ENCODE results near the gene CDK6.

Gene CDK6

DNA sequence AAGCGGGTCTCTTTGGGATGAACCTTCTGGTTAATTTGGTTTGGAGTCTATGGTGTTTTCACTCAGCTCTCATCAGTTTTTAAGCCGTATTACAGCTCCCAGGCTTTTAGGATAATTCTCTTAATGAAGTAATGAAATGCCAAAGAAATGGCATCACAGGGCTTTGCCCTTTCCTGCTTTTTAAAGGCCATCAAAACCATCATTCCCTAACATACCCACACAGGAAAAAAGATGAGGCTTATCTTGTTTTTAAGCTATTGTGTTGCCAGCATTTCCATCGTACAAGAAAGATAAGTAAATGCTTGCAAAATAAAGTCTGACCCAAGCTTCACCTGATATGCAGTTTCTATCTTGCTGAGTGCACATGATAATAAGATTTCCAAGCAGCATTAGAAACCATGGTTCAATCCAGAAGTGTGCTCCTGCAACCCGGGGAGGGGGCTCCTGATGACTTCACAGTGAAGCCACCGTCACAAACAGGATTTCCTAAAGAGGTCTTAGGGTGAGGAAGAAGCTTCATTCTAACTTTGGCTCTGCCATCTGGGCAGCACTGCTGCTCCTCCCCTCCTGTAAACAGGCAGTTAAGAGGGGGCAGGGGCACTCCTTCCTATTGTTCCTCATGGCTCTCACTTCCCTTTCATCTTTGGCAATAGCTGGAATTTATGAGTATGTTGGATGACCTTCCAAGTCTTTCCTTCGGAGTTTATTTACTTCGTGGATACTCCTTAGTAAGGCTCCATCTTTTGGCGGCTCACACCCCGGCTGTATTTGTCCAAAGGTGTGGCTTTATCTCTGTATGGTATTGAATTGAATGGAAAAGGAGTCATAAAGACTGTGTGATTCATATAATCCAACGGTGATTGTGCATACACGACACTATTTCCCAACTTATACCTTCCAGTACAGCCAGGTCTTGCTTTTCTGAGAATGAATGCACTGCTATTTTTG, 191.0 kb downstream of the CDK6 start:
- DNase-seq (ENCODE audit: low read depth in 2 of 2): no peak

DNA sequence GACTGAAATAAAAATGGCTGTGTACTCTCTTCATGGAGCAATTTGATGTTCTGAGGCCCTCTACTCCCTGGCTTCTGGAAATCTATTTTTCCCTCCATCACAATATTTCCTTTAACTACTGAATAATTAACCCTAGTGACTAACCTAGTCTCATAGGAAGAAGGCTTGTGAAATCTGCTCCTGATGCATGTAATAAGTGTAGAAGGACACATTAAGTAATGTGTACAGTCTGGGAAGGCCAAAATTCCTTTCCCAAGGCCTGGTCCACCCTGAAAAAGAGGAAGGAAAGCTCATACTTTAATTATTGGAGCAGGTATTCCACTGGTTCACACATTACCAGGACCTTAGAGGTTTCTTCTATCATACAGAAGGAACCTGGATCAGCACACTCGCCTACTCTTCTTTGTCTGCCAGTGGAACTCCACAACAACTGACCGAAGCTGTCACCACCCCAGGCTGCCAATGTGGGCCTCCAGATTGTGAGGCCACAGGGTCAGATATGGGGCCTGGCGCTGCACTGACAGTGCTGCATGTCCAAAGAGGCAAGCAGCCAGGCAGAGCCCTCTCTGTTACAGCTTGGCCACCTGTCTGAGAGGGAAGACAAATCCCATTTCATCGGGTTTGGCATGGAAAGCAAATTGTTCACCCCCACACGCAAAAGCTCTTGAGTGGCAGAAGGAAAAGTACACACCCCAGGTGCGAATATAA, 191.8 kb downstream of the CDK6 start:
- DNase-seq (ENCODE audit: low read depth in 2 of 2): no peak

GRCh38 chr7:92643821-92644220, 192.6 kb downstream of the CDK6 start:
- DNase-seq (ENCODE audit: low read depth in 2 of 2): no peak

GRCh38 chr7:92641921-92642511, 194.4 kb downstream of the CDK6 start:
- DNase-seq (ENCODE audit: low read depth in 2 of 2): peak in 1 of 2 donors; percentile 52

DNA sequence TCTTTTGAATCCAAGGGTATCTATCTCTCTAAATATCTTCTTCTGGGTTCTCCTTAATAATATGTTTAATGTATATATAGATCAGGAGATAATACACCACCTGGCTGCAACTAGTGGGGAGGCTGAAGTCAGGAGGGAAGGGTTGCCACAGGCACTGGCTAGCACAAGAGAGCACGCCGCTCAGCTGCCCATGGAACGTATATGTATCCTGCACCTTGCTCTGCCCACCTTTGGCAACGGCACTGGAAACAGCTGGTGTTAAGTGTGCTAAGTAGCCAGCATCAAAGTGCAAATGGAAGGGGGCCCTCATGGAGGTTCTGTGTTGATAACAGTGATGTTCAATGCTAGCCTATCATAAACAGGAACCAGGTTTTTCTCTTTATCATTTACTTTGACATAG, 196.4 kb downstream of the CDK6 start:
- DNase-seq (ENCODE audit: low read depth in 2 of 2): no peak

- DNase-seq (ENCODE audit: low read depth in 2 of 2): no peak
Observed at GRCh38 chr7:92639213-92639896, 197.0 kb downstream of the CDK6 start.

- no peak for DNase-seq (ENCODE audit: low read depth in 2 of 2)
Observed at GRCh38 chr7:92636018-92636560, 200.3 kb downstream of the CDK6 start.

- no peak for DNase-seq (ENCODE audit: low read depth in 2 of 2)
Observed at GRCh38 chr7:92635538-92635937, 200.8 kb downstream of the CDK6 start.

DNA sequence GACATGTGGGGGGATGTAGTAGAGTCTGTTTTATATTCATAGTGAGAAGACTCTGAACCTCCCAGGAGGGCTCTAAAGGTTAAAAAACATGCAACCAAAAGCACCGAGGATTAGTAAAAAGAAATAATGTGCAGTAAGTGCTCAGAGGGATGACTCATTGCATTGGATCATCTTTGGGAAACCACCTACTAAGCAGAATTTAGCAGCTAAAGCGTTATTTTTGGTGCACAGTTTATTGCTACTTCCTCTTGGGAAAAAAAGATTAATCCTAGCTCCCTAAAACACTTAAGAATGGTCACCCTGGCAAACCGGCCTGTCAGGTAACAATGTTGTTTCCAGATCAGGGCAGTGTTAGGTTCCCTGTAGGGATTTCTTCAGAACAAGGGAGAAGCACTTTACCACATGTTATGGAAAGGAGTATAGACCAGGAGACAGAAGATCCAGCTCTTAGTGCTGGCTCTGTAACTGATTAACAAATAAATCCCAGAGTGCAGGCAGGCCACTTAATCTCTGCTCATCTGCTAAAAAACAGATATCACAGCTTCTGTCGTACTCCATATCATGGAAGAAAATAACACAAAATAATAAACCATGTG, 201.4 kb downstream of the CDK6 start:
- DNase-seq (ENCODE audit: low read depth in 2 of 2): no peak

- no peak for DNase-seq (ENCODE audit: low read depth in 2 of 2)
Observed at GRCh38 chr7:92634205-92634604, 202.2 kb downstream of the CDK6 start.

DNA sequence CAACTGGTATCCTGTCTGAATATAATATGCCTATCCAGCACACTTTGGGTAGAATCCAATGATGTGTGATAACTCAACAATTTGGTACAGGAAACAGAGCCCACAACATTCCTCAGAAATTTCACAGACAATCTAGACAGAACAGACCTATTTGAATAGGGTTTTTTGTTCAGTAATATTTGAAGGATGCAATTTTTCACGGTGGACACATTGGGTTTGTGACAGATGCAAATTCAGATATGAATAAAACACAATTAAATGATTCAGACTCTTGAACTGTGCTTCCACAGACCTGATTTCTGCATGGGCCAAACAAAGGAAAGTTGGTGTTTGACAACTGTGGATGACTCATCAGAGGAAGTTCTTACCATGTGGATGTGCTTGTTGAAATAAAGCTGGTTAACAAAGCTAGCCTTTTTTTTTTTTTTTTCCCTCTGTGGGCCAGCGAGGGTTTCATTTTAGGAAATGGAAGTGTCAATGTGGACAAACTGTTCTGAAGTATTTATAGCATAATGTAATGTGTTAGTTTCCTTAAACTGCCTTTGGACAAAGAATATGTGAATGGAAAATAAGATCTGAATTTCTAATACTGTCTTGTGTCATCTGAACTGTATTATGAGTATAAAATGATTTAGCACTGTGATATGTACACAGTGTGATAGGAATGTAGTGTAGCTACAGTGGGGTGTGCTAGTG, 203.0 kb downstream of the CDK6 start:
- no peak for DNase-seq (ENCODE audit: low read depth in 2 of 2)

DNA sequence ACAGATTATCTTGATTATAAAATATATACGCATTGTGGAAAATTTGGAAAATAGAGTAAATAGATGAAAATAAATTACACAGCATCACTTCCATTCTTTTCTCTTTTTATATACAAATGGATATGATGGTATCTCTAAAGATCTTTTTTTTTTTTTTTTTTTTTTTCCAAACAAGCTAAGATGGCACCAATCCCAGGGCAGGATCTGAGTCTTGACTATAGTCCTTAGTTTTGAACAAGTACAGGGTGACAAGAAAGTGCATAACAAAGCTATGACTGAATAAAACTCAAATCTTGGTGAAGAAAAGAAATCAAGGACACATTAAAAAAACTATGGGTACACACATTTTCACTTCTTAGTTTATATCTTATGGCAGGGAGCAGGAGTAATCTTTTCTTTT, 203.6 kb downstream of the CDK6 start:
- DNase-seq (ENCODE audit: low read depth in 2 of 2): no peak

DNA sequence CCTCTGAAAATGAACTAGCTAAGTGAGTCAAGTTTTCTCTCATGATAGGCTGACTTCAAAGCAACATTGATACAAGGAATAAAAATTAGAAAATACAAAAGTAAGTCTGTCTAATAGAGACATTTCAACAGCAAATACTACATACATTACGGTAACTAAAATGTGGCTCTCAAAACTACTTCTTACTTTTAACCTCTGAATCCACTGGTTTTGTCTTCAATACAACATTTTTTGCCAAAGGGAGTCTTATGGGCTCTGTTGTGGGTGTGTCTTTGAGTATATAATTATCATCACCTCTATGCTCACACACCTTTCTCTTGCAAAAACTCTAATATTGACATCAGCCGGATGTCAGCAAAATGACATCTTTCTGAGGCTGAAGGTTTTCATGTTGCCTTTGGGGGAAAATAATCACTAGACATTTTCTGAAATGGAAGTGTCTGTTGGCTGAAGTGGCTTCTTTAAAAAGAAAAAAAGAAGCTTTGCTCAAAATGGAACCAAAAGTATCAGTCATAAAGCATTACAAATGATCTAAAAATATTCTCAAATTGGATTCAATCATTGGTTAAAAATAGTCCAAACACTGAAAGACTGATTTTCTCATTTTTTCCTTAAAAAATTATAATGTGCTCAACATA, 204.4 kb downstream of the CDK6 start:
- DNase-seq (ENCODE audit: low read depth in 2 of 2): no peak

DNA sequence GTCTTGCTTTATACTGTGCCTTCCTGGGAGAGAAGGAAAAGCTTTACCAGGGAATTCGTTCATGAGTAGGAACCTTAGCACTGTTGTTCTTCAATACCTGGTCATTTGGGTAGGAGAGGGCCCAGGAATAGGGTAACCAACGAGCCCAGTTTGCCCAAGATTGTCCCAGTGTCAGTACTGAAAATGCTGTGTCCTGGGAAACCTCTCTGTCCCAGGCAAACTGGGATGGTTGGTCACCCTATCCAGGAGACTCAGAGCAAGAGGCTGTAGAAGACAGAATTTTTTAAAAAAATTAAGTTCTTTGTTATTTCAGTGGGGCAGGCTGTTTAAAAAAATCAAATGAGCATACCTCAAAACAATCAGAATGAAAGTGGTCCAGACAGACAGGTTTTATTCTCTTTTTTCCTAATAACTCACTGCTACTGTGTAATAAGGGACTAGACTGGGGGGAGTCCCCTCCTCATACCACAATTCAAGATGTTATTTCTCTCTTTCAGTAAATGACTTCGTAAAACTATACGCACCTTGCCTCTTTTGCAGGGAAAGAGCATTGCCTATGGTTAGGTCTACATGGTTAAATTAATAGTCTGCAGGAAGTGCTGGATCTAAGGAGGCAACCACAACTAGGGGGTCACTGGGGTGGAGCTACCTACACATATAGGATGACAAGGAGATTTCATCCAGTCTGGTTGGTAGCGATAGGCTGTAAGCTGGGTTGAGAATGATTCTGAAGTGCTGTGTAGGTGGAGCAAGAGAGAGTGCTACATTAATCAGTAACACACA, 205.1 kb downstream of the CDK6 start:
- peak in 1 of 2 donors; percentile 66 for DNase-seq (ENCODE audit: low read depth in 2 of 2)

- no peak for DNase-seq (ENCODE audit: low read depth in 2 of 2)
Observed at GRCh38 chr7:92629779-92630178, 206.6 kb downstream of the CDK6 start.

- DNase-seq (ENCODE audit: low read depth in 2 of 2): no peak
Observed at GRCh38 chr7:92627956-92628355, 208.4 kb downstream of the CDK6 start.

DNA sequence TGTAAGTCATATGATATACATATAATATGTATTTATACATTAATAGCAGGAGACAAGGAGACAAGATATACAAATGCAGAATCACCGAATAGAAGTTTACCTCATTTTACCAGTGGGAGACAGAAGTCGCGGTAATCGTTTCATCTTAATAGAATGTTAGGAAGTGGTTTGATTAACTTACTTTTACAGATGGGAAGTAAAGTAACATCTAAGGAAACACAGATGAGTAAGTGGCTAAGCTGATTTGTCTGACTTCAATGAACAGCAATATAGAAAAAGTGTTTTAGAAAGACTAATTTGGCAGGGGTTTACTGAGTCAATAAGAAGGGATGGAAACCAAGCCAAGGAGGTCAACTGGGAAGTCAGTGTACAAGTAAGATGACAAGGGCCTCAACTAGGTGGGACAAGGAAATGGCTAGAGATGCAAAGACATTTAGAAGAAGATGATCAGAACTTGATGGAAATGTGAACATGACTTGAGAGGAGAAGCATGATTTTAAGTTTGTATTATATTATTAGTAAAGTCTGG, 210.0 kb downstream of the CDK6 start:
- DNase-seq (ENCODE audit: low read depth in 2 of 2): no peak

DNA sequence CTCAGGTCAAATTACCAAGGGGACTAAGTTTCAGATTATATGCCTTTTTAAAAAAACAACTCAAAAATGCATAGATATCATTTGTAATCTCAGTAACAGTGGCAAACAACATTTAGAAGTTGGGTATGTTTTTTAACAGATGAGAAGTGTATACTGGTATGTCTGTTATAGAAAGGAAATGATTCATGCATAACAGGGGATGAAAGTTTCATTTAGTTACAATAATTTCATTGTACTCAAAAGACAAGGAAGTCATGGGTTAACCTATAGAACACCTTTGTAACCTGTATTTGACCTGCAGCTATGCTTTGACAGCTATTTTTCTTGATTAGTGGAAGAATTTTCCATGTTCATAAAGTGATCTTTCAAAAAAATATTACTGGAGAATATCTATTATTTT, 210.8 kb downstream of the CDK6 start:
- DNase-seq (ENCODE audit: low read depth in 2 of 2): no peak

- no peak for DNase-seq (ENCODE audit: low read depth in 2 of 2)
Observed at GRCh38 chr7:92624298-92624996, 211.9 kb downstream of the CDK6 start.
